Measurements from ENCODE around the gene KRTAP5-7. TPM values are rescaled to one million over a fixed set of nuclear protein-coding genes. Genes with fewer than 3 reads are reported as not detected.
"Not testable (repeated sequence)": the region's sequence is repeated elsewhere in the genome, so short reads cannot be mapped to it uniquely, and the experiment has no call there.

The KRTAP5-7 gene
- total RNA-seq, 1 experiment from 2014 or later = not detected

- no peak for DNase-seq (ENCODE audit: low read depth)
These were observed 5.1 kb downstream of the KRTAP5-7 start for GRCh38 chr11:71532036-71532610.

DNA sequence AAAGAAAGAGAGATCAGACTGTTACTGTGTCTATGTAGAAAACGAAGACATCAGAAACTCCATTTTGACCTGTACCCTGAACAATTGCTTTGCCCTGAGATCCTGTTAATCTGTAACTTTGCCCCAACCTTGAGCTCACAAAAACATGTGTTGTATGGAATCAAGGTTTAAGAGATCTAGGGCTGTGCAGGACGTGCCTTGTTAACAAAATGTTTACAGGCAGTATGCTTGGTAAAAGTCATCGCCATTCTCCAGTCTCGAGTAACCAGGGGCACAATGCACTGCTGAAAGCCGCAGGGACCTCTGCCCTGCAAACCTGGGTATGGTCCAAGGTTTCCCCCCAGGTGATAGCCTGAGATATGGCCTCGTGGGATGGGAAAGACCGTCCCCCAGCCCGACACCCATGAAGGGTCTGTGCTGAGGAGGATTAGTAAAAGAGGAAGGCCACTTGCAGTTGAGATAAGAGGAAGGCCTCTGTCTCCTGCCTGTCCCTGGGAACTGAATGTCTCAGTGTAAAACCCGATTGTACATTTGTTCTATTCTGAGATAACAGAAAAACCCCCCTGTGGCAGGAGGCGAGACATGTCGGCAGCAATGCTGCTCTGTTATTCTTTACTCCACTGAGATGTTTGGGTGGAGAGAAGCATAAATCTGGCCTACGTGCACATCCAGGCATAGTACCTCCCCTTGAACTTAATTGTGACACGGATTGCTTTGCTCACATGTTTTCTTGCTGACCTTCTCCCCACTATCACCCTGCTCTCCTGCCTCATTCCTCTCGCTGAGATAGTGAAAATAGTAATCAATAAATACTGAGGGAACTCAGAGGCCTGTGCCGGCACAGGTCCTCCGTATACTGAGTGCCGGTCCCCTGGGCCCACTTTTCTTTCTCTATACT lies 7.9 kb downstream of the KRTAP5-7 start:
- DNase-seq (ENCODE audit: low read depth) = not testable (repeated sequence)

DNA sequence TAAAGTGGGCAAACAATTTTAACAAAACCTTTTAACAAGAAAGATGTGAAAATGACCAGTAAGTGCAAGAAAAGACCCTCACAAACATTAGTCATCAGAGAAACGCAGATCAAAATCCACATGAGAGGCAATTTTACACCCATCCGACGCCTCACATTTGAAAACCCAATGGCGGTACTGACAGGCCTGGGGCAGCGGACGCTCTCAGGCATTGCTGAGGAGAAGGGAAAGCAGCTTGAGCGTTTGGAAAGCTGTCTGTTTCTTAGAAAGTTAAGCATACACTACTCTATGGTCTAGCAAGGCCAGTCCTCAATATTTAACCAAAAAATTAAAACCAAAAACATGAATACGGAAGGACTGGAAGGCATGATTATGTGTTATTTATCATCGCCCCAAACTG lies 8.8 kb downstream of the KRTAP5-7 start:
- no peak for DNase-seq (ENCODE audit: low read depth)

DNA sequence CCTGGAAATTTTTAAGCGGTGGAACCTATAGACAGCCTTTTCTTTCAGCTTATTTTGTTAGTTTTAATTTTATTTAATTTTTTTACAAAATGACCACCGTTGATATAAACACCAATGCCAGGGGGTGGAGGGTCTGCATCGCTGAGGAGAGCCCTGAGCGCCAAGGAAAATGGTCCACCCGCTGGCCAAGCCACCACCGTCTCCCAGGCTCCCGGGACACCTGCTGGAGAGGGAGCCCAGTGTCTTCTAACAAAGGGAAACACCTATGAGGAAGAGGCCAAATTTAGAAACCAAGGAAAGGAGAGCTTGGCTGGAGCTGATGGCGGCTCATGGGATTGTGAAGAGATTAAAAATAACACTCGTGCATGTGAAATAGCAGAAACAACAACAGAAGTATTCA lies 10.5 kb downstream of the KRTAP5-7 start:
- DNase-seq (ENCODE audit: low read depth) = no peak

- DNase-seq (ENCODE audit: low read depth) = not testable (repeated sequence)
These were observed 11.1 kb downstream of the KRTAP5-7 start, which contains the start of gene KRTAP5-8 for GRCh38 chr11:71537977-71538665. TSS of gene KRTAP5-8 (plus strand) at chr11:71538025. CDS start at chr11:71538056, 31 bp downstream.

DNA sequence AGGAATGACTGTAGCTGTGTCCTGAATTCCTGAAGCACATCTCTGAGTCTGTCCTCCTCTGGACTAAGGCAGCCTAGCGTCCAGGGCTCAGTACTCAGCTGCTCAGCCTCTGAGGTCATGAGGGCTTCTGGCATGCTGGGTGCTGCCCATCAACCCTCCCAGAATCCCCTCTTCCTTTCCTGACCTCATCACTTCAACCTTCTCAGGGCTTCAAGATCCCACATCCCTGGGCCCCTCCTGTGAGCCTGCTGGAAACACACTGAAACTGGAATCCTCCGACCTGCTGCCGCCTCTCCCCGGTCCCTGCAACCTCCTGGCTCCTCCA lies 11.6 kb downstream of the KRTAP5-7 start:
- DNase-seq (ENCODE audit: low read depth) = no peak

DNA sequence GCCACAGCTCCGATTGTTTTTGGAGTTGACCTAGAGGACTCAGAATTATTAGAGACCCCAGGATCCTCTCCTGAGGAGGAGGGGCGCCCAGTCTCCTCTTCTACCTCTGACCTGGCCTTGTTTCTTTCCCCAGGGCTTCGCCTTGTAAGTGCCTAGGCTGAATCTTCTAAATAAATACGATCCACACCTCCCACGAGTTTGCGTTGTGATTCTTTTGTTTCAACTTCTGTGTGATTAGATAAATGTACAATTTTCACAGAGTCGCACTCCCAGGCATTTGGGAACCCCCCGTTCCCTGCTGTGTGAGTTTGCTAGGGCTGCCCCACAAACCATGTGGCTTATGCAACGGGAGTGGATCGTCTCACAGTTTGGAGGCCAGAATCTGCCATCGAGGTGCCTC lies 11.9 kb downstream of the KRTAP5-7 start:
- DNase-seq (ENCODE audit: low read depth) = no peak

DNA sequence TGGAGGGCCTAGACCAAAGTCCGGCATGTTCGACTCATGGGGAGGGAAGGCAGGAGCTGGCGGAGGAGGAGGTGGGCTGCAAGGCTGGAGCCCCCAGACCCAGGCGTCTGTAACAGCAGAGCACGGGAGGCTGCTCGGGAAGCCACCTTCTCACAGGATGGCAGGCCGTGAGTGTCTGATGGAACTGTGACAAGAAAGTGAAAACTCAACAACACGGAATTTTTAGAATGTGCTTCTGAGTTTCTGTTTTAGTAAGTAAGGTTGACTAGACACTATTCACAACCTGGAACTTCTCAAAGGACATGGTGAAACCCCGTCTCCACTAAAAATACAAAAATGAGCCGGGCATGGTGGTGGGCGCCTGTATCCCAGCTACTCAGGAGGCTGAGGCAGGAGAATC lies 12.9 kb downstream of the KRTAP5-7 start:
- DNase-seq (ENCODE audit: low read depth) = not testable (repeated sequence)

- not testable (repeated sequence) for DNase-seq (ENCODE audit: low read depth)
These were observed 13.6 kb downstream of the KRTAP5-7 start for GRCh38 chr11:71540521-71541304.

- no peak for DNase-seq (ENCODE audit: low read depth)
These were observed 15.3 kb downstream of the KRTAP5-7 start for GRCh38 chr11:71542382-71542781.

GRCh38 chr11:71542879-71543777 lies 16.1 kb downstream of the KRTAP5-7 start:
- no peak for DNase-seq (ENCODE audit: low read depth)

DNA sequence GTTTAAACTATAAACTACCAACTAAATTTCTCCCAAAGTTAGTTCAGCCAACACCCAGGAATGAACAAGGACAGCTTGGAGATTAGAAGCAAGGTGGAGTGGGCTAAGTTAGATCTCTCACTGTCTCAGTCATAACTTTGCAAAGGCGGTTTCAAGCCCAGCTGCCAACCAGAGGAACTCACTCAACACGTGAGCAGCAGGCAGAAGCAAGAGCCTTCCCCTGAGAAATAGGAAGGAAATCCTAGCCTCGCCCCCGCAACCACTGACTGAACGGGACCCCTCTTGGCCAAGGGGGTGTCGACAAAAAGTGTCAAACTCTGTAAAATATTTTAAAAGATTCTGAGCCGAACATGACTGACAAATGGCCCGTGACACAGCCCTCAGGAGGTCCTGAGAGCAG lies 16.8 kb downstream of the KRTAP5-7 start:
- DNase-seq (ENCODE audit: low read depth) = no peak

DNA sequence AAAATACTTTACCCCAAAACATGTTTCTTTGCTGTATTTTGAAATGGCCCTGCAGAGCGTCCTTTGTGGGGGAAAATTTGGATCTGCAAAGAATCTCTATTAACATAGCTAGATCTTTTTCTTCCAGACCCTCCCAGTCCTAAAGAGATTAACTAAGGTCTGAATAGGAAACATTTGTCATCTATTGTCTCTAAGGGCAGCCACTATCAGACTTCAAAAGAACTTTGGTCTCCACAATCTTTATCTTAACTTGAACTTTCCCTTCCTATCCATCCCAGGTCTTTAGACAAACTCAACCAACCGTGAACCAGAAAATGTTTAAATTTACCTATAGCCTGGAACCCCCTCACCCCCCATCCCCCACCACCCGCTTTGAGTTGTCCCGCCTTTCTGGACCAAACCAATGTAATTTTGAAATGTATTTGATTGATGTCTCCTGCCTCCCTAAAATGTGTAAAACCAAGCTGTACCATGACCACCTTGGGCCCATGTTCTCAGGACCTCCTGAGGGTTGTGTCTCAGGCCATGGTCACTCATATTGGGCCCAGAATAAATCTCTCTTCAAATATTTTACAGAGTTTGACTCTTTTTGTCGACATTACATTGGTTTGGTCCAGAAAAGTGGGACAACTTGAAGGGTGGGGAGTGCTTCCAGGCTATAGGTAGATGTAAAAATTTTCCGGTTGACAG lies 17.6 kb downstream of the KRTAP5-7 start:
- DNase-seq (ENCODE audit: low read depth) = no peak

- no peak for DNase-seq (ENCODE audit: low read depth)
These were observed 18.4 kb downstream of the KRTAP5-7 start for GRCh38 chr11:71545405-71545966.

GRCh38 chr11:71548120-71548519 lies 21.1 kb downstream of the KRTAP5-7 start, which contains the start of gene KRTAP5-9:
TSS of gene KRTAP5-9 (plus strand) at chr11:71548420. CDS start at chr11:71548658, 238 bp downstream.
- no peak for DNase-seq (ENCODE audit: low read depth)

DNA sequence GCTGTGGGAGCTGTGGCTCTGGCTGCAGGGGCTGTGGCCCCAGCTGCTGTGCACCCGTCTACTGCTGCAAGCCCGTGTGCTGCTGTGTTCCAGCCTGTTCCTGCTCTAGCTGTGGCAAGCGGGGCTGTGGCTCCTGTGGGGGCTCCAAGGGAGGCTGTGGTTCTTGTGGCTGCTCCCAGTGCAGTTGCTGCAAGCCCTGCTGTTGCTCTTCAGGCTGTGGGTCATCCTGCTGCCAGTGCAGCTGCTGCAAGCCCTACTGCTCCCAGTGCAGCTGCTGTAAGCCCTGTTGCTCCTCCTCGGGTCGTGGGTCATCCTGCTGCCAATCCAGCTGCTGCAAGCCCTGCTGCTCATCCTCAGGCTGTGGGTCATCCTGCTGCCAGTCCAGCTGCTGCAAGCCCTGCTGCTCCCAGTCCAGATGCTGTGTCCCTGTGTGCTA lies 21.7 kb downstream of the KRTAP5-7 start:
- DNase-seq (ENCODE audit: low read depth) = no peak

GRCh38 chr11:71551711-71552110 lies 24.6 kb downstream of the KRTAP5-7 start:
- DNase-seq (ENCODE audit: low read depth) = no peak

DNA sequence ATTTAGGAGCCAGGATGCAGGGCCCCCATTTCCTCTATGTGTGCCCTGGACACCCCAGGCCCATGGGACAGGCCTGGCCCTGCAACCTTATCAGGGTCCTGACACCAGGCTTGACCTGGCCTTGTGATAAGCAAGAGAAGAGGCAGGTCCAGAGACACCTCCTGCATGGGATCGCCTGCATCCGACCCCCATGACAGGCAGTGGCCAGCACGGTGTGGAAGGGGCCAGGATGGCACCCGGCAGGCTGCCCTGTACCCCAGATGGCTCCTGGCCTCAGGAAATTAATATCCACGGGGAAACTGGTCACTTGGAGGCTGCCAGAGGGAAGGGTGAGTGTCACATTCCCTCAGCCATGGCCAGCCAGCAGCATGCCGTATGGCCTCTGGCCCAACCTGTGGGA lies 27.9 kb downstream of the KRTAP5-7 start:
- no peak for DNase-seq (ENCODE audit: low read depth)

DNA sequence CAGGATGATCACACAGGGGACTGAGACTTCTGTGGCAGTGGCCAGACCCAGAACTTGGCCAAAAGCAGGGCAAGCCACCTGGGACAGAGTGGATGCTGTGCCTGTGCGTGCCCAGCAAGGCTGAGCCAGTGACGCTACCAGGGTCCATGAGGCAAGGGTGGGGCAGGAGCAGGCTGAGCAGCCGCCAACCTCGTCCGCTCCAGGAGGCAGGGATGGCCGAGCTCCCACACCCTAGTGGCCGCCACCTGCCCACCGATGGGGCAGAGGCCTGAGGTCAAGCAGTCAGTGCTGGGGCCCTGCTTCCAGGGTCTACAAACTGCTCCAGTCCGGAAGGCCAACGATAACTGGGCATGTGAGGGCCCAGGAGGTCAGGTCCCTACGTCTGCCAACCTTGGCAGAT lies 28.4 kb downstream of the KRTAP5-7 start:
- no peak for DNase-seq (ENCODE audit: low read depth)

Measured in HT1080 (cell line).